Measurements from ENCODE around the gene MEI1.
"Not testable (repeated sequence)": the region's sequence is repeated elsewhere in the genome, so short reads cannot be mapped to it uniquely, and the experiment has no call there.

The MEI1 gene

GRCh38 chr22:41709341-41709740 lies 10.0 kb downstream of the MEI1 start:
- DNase-seq (ENCODE audit: low spot score) = no peak
- in situ Hi-C loops (cut with MboI; ENCODE audit: low sequenced_read_pairs, unreplicated experiment) = no loop called here
- no peak for TF ChIP-seq CTCF (IDR thresholded peaks at IDR 0.05; ENCODE audit: borderline replicate concordance, control extremely low read depth, extremely low read depth, insufficient read depth, missing control alignments)

DNA sequence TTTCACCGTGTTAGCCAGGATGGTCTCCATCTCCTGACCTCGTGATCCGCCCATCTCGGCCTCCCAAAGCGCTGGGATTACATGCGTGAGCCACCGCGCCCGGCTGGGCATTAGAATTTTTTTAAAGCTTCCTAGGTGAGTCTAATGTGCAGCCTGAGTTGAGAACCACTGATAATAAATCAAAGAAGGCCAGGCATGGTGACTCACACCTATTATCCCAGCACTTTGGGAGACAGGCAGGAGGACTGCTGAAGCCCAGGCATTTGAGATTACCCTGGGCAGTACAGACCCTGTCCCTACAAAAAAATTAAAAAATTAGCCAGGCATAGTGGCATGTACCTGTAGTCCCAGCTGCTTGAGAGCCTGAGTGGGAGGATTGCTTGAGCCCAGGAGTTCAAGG lies 13.7 kb downstream of the MEI1 start:
- DNase-seq (ENCODE audit: low spot score) = no peak
- TF ChIP-seq CTCF (IDR thresholded peaks at IDR 0.05; ENCODE audit: borderline replicate concordance, control extremely low read depth, extremely low read depth, insufficient read depth, missing control alignments) = no peak
- in situ Hi-C loops (cut with MboI; ENCODE audit: low sequenced_read_pairs, unreplicated experiment) = no loop called here

DNA sequence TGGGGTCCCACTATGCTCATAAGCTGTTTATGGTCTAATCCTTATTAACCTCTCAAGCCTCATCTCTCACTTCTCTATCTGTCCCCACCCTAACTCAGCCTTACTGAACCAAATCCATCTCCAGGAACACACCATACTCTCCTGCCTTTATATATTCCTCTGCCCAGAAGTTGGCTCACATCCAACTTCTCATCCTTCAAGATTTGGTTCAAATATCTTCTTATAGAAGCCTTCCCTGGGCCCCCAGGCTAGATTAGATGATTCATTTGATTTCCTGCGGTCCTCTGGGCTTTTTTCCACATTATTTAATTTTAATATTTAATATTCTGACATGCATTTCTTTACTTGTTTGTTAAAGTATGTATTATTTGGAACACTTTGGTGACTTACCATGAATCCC lies 23.2 kb downstream of the MEI1 start:
- in situ Hi-C loops (cut with MboI; ENCODE audit: low sequenced_read_pairs, unreplicated experiment) = no loop called here
- no peak for TF ChIP-seq CTCF (IDR thresholded peaks at IDR 0.05; ENCODE audit: borderline replicate concordance, control extremely low read depth, extremely low read depth, insufficient read depth, missing control alignments)
- DNase-seq (ENCODE audit: low spot score) = no peak

DNA sequence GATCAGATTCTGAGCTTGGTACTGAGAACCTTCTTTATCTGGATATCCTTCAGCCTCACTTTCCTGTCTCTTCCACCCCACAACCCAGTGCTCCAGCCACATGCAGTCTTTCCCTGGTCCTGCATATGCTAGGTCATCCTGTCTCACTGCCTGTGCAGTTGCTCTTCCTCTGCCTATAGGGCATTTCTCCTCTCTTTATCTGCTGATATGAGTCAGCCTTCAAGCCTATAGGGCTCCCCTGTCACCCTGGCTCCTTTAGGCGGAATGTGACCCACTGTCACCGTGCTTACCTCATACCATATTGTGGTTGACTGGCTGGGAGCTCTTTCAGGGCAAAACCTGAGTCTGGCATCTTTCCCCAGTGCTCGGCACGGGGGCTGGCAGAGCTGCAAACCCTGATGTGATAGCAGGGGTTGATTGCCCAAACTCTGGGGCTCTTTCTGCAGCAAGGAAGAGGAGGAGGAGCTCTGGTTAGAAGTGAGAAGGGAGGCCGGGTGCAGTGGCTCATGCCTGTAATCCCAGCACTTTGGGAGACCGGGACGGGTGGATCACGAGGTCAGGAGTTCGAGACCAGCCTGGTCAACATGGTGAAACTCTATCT lies 26.3 kb downstream of the MEI1 start:
- no peak for DNase-seq (ENCODE audit: low spot score)
- TF ChIP-seq CTCF (IDR thresholded peaks at IDR 0.05; ENCODE audit: borderline replicate concordance, control extremely low read depth, extremely low read depth, insufficient read depth, missing control alignments) = no peak
- in situ Hi-C loops (cut with MboI; ENCODE audit: low sequenced_read_pairs, unreplicated experiment) = no loop called here

- in situ Hi-C loops (cut with MboI; ENCODE audit: low sequenced_read_pairs, unreplicated experiment) = no loop called here
- no peak for DNase-seq (ENCODE audit: low spot score)
- no peak for TF ChIP-seq CTCF (IDR thresholded peaks at IDR 0.05; ENCODE audit: borderline replicate concordance, control extremely low read depth, extremely low read depth, insufficient read depth, missing control alignments)
Measured at GRCh38 chr22:41731609-41732008, 32.3 kb downstream of the MEI1 start.

GRCh38 chr22:41732096-41732772 lies 32.9 kb downstream of the MEI1 start:
- in situ Hi-C loops (cut with MboI; ENCODE audit: low sequenced_read_pairs, unreplicated experiment) = no loop called here
- DNase-seq (ENCODE audit: low spot score) = no peak
- TF ChIP-seq CTCF (IDR thresholded peaks at IDR 0.05; ENCODE audit: borderline replicate concordance, control extremely low read depth, extremely low read depth, insufficient read depth, missing control alignments) = no peak

DNA sequence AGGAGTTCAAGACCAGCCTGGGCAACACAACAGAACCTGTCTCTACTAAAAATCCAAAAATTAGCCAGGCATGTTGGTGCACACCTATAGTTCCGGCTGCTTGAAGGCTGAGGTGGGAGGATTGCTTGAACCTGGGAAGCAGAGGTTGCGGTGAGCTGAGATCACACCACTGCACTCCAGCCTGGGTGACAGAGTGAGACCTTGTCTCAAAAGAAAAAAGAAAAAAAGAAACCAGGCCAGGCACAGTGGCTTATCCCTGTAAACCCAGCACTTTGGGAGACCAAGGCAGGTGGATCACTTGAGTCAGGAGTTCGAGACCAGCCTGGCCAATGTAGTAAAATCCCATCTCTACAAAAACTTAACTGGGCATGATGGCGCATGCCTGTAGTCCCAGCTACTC lies 33.9 kb downstream of the MEI1 start:
- in situ Hi-C loops (cut with MboI; ENCODE audit: low sequenced_read_pairs, unreplicated experiment); DNase-seq (ENCODE audit: low spot score): not testable (repeated sequence)

Measured in GM13976 (cell line).